GM12878 (cell line): Measurements from ENCODE around the gene VANGL2. TPM values are rescaled to one million over a fixed set of nuclear protein-coding genes. Genes with fewer than 3 reads are reported as not detected.
A peak's percentile ranks its signal among the peaks of the same experiment; 100 is the strongest.

Experiments used
- ASH2L ChIP-seq: fragments of 300-600, 200-600 bp; sonication (generic); IDR thresholded peaks from 2 replicates; pipeline ENCODE4 v1.6.1; 2017; ENCODE audit warnings: low read depth, mild to moderate bottlenecking, borderline replicate concordance
- ATF3 ChIP-seq: IDR thresholded peaks from 2 replicates; pipeline ENCODE4 v1.6.1; 2011; ENCODE audit warnings: low read depth, mild to moderate bottlenecking, low read length, moderate library complexity, borderline replicate concordance; ENCODE audit errors: extremely low read depth
- BACH1 ChIP-seq: fragments of 450-650 bp; IDR thresholded peaks from 2 replicates; pipeline ENCODE4 v1.6.1; 2017; ENCODE audit warnings: mild to moderate bottlenecking, borderline replicate concordance
- CBFB ChIP-seq: IDR thresholded peaks from 2 replicates; pipeline ENCODE4 v1.6.1; 2016; ENCODE audit warnings: antibody characterized with exemption, low read depth
- CHD2 ChIP-seq: IDR thresholded peaks from 2 replicates; pipeline ENCODE4 v1.6.1; 2011; ENCODE audit warnings: low read depth, low read length, improper control_type of control experiment, borderline replicate concordance
- CREB1 ChIP-seq: IDR thresholded peaks from 2 replicates; pipeline ENCODE4 v1.6.1; 2012; ENCODE audit warnings: low read depth, mild to moderate bottlenecking, inconsistent platforms
- FOS ChIP-seq: IDR thresholded peaks from 3 replicates; pipeline ENCODE4 v1.6.1; 2011; ENCODE audit warnings: borderline replicate concordance; ENCODE audit not compliant: insufficient read length; ENCODE audit errors: extremely low read depth
- KAT2A ChIP-seq: conservative IDR thresholded peaks from 2 replicates; pipeline ENCODE4 v1.6.1; 2011; ENCODE audit warnings: low read depth, low read length; ENCODE audit not compliant: control insufficient read depth
- MLLT1 ChIP-seq: fragments of 450-650 bp; IDR thresholded peaks from 2 replicates; pipeline ENCODE4 v1.6.1; 2016; ENCODE audit warnings: mild to moderate bottlenecking
- NFYB ChIP-seq: IDR thresholded peaks from 2 replicates; pipeline ENCODE4 v1.6.1; 2011; ENCODE audit warnings: low read depth, mild to moderate bottlenecking, low read length, improper control_type of control experiment, moderate library complexity; ENCODE audit not compliant: insufficient read depth
- NR2C2 ChIP-seq: IDR thresholded peaks from 2 replicates; pipeline ENCODE4 v1.6.1; 2011; ENCODE audit warnings: borderline replicate concordance, low read depth; ENCODE audit not compliant: control insufficient read depth, insufficient read length
- POLR2A ChIP-seq: IDR thresholded peaks from 2 replicates; pipeline ENCODE4 v1.6.1; 2011; ENCODE audit warnings: low read depth, mild to moderate bottlenecking, low read length
- POLR2AphosphoS2 ChIP-seq: IDR thresholded peaks from 2 replicates; pipeline ENCODE4 v1.6.1; 2011; ENCODE audit warnings: low read depth, mild to moderate bottlenecking, low read length, improper control_type of control experiment, moderate library complexity
- POU2F2 ChIP-seq: IDR thresholded peaks from 3 replicates; pipeline ENCODE4 v1.6.1; 2011; ENCODE audit warnings: low read depth, mild to moderate bottlenecking, low read length, borderline replicate concordance
- RAD51 ChIP-seq: fragments of 450-650 bp; IDR thresholded peaks from 2 replicates; pipeline ENCODE4 v1.6.1; 2016; ENCODE audit warnings: moderate library complexity, mild to moderate bottlenecking, inconsistent platforms
- RBBP5 ChIP-seq: fragments of 200-600 bp; sonication (generic); conservative IDR thresholded peaks from 2 replicates; pipeline ENCODE4 v1.6.1; 2016
- SMC3 ChIP-seq: IDR thresholded peaks from 2 replicates; pipeline ENCODE4 v1.6.1; 2011; ENCODE audit warnings: low read length, improper control_type of control experiment, borderline replicate concordance
- TAF1 ChIP-seq: IDR thresholded peaks from 2 replicates; pipeline ENCODE4 v1.6.1; 2011; ENCODE audit warnings: mild to moderate bottlenecking, low read depth, low read length, borderline replicate concordance
- TBL1XR1 ChIP-seq: IDR thresholded peaks from 2 replicates; pipeline ENCODE4 v1.6.1; 2012; ENCODE audit warnings: low read depth, low read length, improper control_type of control experiment
- USF1 ChIP-seq: IDR thresholded peaks from 2 replicates; pipeline ENCODE4 v1.6.1; 2011; ENCODE audit warnings: borderline replicate concordance, low read depth, mild to moderate bottlenecking, moderate library complexity, mixed read lengths, low read length; ENCODE audit not compliant: insufficient read depth; ENCODE audit errors: extremely low read length
- YY1 ChIP-seq: IDR thresholded peaks from 2 replicates; pipeline ENCODE4 v1.6.1; 2011; ENCODE audit warnings: low read depth, mild to moderate bottlenecking, low read length
- ZNF274 ChIP-seq: IDR thresholded peaks from one replicate; pipeline ENCODE4 v1.8.0; 2011; ENCODE audit not compliant: insufficient read length, insufficient read depth
- polyA plus RNA-seq, 11 experiments: library from polyadenylated mRNA; depleted of rRNA in 4 of 11; unstranded in 6 of 11; stranded (reverse) in 5 of 11; fragments of >200 nt; fragmentation: Nextera tagmentation in 4 of 11; fragmentation: Illumina TruSeq in 1 of 11; extraction: Ambion mirVana in 4 of 11; extraction: Trizol in 1 of 11; gene quantifications; 1 replicate in 1 of 11; 2 replicates in 10 of 11; pipeline versions ENCODE4 v1.2.1 to v1.2.3, GENCODE V29; 2011 to 2016; ENCODE audit warnings: inconsistent platforms in 2 of 11, missing spikeins in 2 of 11, low read depth in 1 of 11
- total RNA-seq, 4 experiments: library from RNA; depleted of rRNA in 3 of 4; stranded (reverse); fragments of >200 nt in 3 of 4; fragmentation: Illumina TruSeq in 1 of 4; extraction: Trizol in 1 of 4; gene quantifications; 2 replicates each; pipeline versions ENCODE4 v1.2.1 to v1.2.3, GENCODE V29; 2013 to 2021
- TF ChIP-seq, protein P1 (sequence below): fragments of 450-650 bp; IDR thresholded peaks from 2 replicates; pipeline ENCODE4 v1.6.1; 2016; ENCODE audit warnings: mild to moderate bottlenecking, moderate library complexity, borderline replicate concordance
- TF ChIP-seq, protein P2 (sequence below): IDR thresholded peaks from 2 replicates; pipeline ENCODE4 v1.6.1; 2011; ENCODE audit warnings: mild to moderate bottlenecking, low read depth, low read length, moderate library complexity; ENCODE audit not compliant: insufficient replicate concordance

VANGL2 gene
- total and polyA plus RNA-seq, 10 of the 15 experiments (the other 5 are each of a cell fraction or from before 2014, with no cell fraction given), result 0.10 to 5.0 (median 0.27) TPM

GRCh38 chr1:160400223-160400645 is at the start of gene VANGL2 (continued):
- TF ChIP-seq, protein P1, sequence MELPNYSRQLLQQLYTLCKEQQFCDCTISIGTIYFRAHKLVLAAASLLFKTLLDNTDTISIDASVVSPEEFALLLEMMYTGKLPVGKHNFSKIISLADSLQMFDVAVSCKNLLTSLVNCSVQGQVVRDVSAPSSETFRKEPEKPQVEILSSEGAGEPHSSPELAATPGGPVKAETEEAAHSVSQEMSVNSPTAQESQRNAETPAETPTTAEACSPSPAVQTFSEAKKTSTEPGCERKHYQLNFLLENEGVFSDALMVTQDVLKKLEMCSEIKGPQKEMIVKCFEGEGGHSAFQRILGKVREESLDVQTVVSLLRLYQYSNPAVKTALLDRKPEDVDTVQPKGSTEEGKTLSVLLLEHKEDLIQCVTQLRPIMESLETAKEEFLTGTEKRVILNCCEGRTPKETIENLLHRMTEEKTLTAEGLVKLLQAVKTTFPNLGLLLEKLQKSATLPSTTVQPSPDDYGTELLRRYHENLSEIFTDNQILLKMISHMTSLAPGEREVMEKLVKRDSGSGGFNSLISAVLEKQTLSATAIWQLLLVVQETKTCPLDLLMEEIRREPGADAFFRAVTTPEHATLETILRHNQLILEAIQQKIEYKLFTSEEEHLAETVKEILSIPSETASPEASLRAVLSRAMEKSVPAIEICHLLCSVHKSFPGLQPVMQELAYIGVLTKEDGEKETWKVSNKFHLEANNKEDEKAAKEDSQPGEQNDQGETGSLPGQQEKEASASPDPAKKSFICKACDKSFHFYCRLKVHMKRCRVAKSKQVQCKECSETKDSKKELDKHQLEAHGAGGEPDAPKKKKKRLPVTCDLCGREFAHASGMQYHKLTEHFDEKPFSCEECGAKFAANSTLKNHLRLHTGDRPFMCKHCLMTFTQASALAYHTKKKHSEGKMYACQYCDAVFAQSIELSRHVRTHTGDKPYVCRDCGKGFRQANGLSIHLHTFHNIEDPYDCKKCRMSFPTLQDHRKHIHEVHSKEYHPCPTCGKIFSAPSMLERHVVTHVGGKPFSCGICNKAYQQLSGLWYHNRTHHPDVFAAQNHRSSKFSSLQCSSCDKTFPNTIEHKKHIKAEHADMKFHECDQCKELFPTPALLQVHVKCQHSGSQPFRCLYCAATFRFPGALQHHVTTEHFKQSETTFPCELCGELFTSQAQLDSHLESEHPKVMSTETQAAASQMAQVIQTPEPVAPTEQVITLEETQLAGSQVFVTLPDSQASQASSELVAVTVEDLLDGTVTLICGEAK, result no peak
- peak; percentile 50; the same call in 1 of the 2 replicates for TF ChIP-seq BACH1
- no peak for TF ChIP-seq ATF3
- TF ChIP-seq POLR2AphosphoS2, result no peak
- no peak for TF ChIP-seq CBFB
- no peak for TF ChIP-seq USF1
- TF ChIP-seq, protein P2, sequence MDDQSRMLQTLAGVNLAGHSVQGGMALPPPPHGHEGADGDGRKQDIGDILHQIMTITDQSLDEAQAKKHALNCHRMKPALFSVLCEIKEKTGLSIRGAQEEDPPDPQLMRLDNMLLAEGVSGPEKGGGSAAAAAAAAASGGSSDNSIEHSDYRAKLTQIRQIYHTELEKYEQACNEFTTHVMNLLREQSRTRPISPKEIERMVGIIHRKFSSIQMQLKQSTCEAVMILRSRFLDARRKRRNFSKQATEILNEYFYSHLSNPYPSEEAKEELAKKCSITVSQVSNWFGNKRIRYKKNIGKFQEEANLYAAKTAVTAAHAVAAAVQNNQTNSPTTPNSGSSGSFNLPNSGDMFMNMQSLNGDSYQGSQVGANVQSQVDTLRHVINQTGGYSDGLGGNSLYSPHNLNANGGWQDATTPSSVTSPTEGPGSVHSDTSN, result no peak
- TF ChIP-seq POU2F2, result no peak
- no peak for TF ChIP-seq RBBP5
- no peak for TF ChIP-seq MLLT1
- no peak for TF ChIP-seq ZNF274
- peak; percentile 91 for TF ChIP-seq YY1
- TF ChIP-seq FOS, result no peak
- TF ChIP-seq ASH2L, result no peak
- no peak for TF ChIP-seq POLR2A
- no peak for TF ChIP-seq NFYB
- TF ChIP-seq TBL1XR1, result no peak
- TF ChIP-seq SMC3, result no peak
- no peak for TF ChIP-seq RAD51
- TF ChIP-seq NR2C2, result no peak
- peak; percentile 85 for TF ChIP-seq KAT2A
- TF ChIP-seq TAF1, result no peak
- TF ChIP-seq CHD2, result 0 out of 2 replicates have a peak, but pooled peaks have one; percentile 37
- TF ChIP-seq CREB1, result 0 out of 2 replicates have a peak, but pooled peaks have one; percentile 49
